PC-9 (cell line): Measurements from ENCODE around the gene CCNJ.

ENCODE experiments used
- EZH2 ChIP-seq: fragments of 200-600 bp; sonication (generic); IDR thresholded peaks from 2 replicates; pipeline ENCODE4 v1.8.0; 2017; ENCODE audit warnings: antibody characterized with exemption, low read depth
- TF ChIP-seq, protein P1 (sequence below): fragments of 200-600 bp; sonication (generic); conservative IDR thresholded peaks from 2 replicates; pipeline ENCODE4 v1.6.1; 2017; ENCODE audit warnings: mixed run types, antibody characterized with exemption, mild to moderate bottlenecking, moderate library complexity

DNA sequence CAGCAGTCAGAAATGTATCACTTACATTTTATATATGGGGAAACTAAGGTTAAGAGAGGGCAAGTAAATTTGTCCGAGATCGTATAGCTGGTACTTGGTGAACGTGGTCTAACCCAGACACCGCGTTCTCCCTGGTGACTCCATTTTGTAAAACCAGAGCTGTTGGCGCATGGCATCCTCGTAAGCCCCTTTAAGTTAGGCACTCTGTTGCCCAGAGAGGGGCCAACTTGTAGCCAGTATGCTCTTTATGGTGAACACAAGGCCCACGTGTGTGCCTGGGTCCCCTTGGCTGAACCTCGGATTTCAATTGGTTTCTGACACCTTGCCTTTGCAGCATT, 47.0 kb downstream of the CCNJ start:
- no peak for TF ChIP-seq EZH2
- TF ChIP-seq, protein P1, sequence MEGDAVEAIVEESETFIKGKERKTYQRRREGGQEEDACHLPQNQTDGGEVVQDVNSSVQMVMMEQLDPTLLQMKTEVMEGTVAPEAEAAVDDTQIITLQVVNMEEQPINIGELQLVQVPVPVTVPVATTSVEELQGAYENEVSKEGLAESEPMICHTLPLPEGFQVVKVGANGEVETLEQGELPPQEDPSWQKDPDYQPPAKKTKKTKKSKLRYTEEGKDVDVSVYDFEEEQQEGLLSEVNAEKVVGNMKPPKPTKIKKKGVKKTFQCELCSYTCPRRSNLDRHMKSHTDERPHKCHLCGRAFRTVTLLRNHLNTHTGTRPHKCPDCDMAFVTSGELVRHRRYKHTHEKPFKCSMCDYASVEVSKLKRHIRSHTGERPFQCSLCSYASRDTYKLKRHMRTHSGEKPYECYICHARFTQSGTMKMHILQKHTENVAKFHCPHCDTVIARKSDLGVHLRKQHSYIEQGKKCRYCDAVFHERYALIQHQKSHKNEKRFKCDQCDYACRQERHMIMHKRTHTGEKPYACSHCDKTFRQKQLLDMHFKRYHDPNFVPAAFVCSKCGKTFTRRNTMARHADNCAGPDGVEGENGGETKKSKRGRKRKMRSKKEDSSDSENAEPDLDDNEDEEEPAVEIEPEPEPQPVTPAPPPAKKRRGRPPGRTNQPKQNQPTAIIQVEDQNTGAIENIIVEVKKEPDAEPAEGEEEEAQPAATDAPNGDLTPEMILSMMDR, result no peak
